HCT116 (cell line): Measurements from ENCODE around the gene C6orf132. TPM values are rescaled to one million over a fixed set of nuclear protein-coding genes. Genes with fewer than 3 reads are reported as not detected.

Source experiments
- ATAC-seq: fragments of 200-7000 bp; cut with Tn5 transposase; 2 replicates; pipeline ENCODE4 v1.9.1; 2020; ENCODE audit warnings: mild to moderate bottlenecking, moderate library complexity
- BruUV-seq: library from RNA; stranded (reverse); fragments of 400-500 nt; replicated peaks from 2 replicates; lab custom pipeline; 2021; lab: Mats Ljungman, UMichigan
- CTCF ChIA-PET: fragments of 300-600 bp; sonication (Branson Sonifier 250); formaldehyde crosslinking; loops from one replicate; lab custom pipeline; 2021; ENCODE audit warnings: antibody characterized with exemption; lab: Charles Lee
- POLR2A ChIA-PET: fragments of 300-600, 350-600 bp; sonication (Branson Sonifier 250); formaldehyde crosslinking; loops from one replicate; lab custom pipeline; 2021; ENCODE audit warnings: antibody characterized with exemption; lab: Charles Lee
- RAD21 ChIA-PET, 2 experiments: fragments of 300-600 bp; sonication (Branson Sonifier 250); formaldehyde crosslinking; loops; one replicate each; lab custom pipeline; 2023; ENCODE audit warnings: low total read pairs in 2 of 2; ENCODE audit not compliant: uncharacterized antibody in 2 of 2, unreplicated experiment in 2 of 2, low non-redundant PET in 1 of 2; lab: Charles Lee
- DNase-seq: peaks from one replicate; pipeline ENCODE4 v3.0.0-alpha.2; 2010; ENCODE audit warnings: low read depth, low spot score
- H2AFZ ChIP-seq: fragments of 200-600 bp; shearing (Covaris generic), sonication (generic); 2 replicates; pipeline ENCODE4 v1.6.1; 2017; ENCODE audit warnings: low read depth, mixed run types, mixed read lengths, antibody characterized with exemption, low read length; ENCODE audit not compliant: poor library complexity, severe bottlenecking
- H3K27ac ChIP-seq: 2 replicates; pipeline ENCODE4 v1.5.1; 2012; ENCODE audit warnings: low read depth, low read length
- H3K27me3 ChIP-seq: fragments of 200-600 bp; sonication (generic); 2 replicates; pipeline ENCODE4 v1.6.1; 2016; ENCODE audit warnings: mixed run types, low read length, mixed read lengths; ENCODE audit not compliant: insufficient read depth
- H3K36me3 ChIP-seq, 2 experiments: fragments of 200-500 bp in 1 of 2; fragments of 200-600 bp in 1 of 2; sonication (Bioruptor generic) in 1 of 2; sonication (generic) in 1 of 2; 2 replicates each; pipeline versions ENCODE4 v1.5.1 to v1.6.1; 2014 to 2016; ENCODE audit warnings: low read length in 2 of 2, inconsistent platforms in 1 of 2, mixed read lengths in 1 of 2, mixed run types in 1 of 2; ENCODE audit not compliant: insufficient read depth in 2 of 2, control insufficient read depth in 1 of 2
- H3K4me1 ChIP-seq, 2 experiments: fragments of 200-600 bp in 1 of 2; sonication (generic) in 1 of 2; 2 replicates each; pipeline versions ENCODE4 v1.5.1 to v1.6.1; 2012 to 2017; ENCODE audit warnings: low read length in 2 of 2, inconsistent platforms in 1 of 2, mild to moderate bottlenecking in 1 of 2, mixed read lengths in 1 of 2, mixed run types in 1 of 2, moderate library complexity in 1 of 2; ENCODE audit not compliant: insufficient read depth in 2 of 2, control insufficient read depth in 1 of 2
- H3K4me2 ChIP-seq: fragments of 200-600 bp; sonication (generic); 2 replicates; pipeline ENCODE4 v1.6.1; 2017; ENCODE audit warnings: mixed run types, low read length, mixed read lengths
- H3K4me3 ChIP-seq, 2 experiments: fragments of 200-600 bp in 1 of 2; sonication (generic) in 1 of 2; replicated peaks in 1 of 2; 2 replicates each; pipeline ENCODE4 v1.5.1; 2011 to 2016; ENCODE audit warnings: low read length in 2 of 2, control low read depth in 1 of 2, low read depth in 1 of 2, mild to moderate bottlenecking in 1 of 2, mixed read lengths in 1 of 2, mixed run types in 1 of 2
- H3K79me2 ChIP-seq: fragments of 200-600 bp; sonication (generic); 2 replicates; pipeline ENCODE4 v1.6.1; 2017; ENCODE audit warnings: mild to moderate bottlenecking, mixed run types, low read length, moderate library complexity, mixed read lengths; ENCODE audit not compliant: insufficient read depth
- H3K9ac ChIP-seq: fragments of 200-600 bp; sonication (generic); 2 replicates; pipeline ENCODE4 v1.6.1; 2016; ENCODE audit warnings: low read length, mixed read lengths
- H3K9me2 ChIP-seq: fragments of 200-600 bp; sonication (generic), shearing (Covaris generic); 2 replicates; pipeline ENCODE4 v1.6.1; 2017; ENCODE audit warnings: mixed run types, mild to moderate bottlenecking, moderate library complexity; ENCODE audit not compliant: insufficient read depth
- H3K9me3 ChIP-seq, 2 experiments: fragments of 200-500 bp in 1 of 2; fragments of 200-600 bp in 1 of 2; sonication (Bioruptor generic) in 1 of 2; sonication (generic) in 1 of 2; 2 replicates each; pipeline ENCODE4 v1.6.1; 2014 to 2017; ENCODE audit warnings: low read length in 2 of 2, mixed read lengths in 2 of 2, inconsistent platforms in 1 of 2, low read depth in 1 of 2, mild to moderate bottlenecking in 1 of 2, mixed run types in 1 of 2, moderate library complexity in 1 of 2; ENCODE audit not compliant: control insufficient read depth in 1 of 2, insufficient read depth in 1 of 2
- H4K20me1 ChIP-seq: fragments of 200-600 bp; sonication (generic), shearing (Covaris generic); 2 replicates; pipeline ENCODE4 v1.6.1; 2017; ENCODE audit warnings: mixed run types, mild to moderate bottlenecking, moderate library complexity; ENCODE audit not compliant: insufficient read depth
- ATF3 ChIP-seq: IDR thresholded peaks from 2 replicates; pipeline ENCODE4 v1.6.1; 2012
- CBX3 ChIP-seq: IDR thresholded peaks from 2 replicates; pipeline ENCODE4 v1.6.1; 2012; ENCODE audit warnings: low read depth
- CTCF ChIP-seq, 3 experiments: fragments of 200-600 bp in 1 of 3; sonication (generic) in 1 of 3; IDR thresholded peaks in 2 of 3; conservative IDR thresholded peaks in 1 of 3; 2 replicates each; pipeline ENCODE4 v1.5.1; 2012 to 2017; ENCODE audit warnings: low read depth in 2 of 3, low read length in 2 of 3, antibody characterized with exemption in 1 of 3, borderline replicate concordance in 1 of 3, control low read depth in 1 of 3, mild to moderate bottlenecking in 1 of 3, mixed read lengths in 1 of 3, mixed run types in 1 of 3, moderate library complexity in 1 of 3; ENCODE audit not compliant: insufficient read depth in 1 of 3
- EZH2 ChIP-seq: fragments of 200-600 bp; sonication (generic); IDR thresholded peaks from 2 replicates; pipeline ENCODE4 v1.6.1; 2017; ENCODE audit warnings: antibody characterized with exemption, mixed run types
- FOSL1 ChIP-seq: IDR thresholded peaks from 2 replicates; pipeline ENCODE4 v1.6.1; 2012; ENCODE audit warnings: low read depth
- JUND ChIP-seq: IDR thresholded peaks from 2 replicates; pipeline ENCODE4 v1.6.1; 2012
- MAX ChIP-seq: IDR thresholded peaks from 2 replicates; pipeline ENCODE4 v1.6.1; 2012
- POLR2A ChIP-seq: IDR thresholded peaks from 2 replicates; pipeline ENCODE4 v1.7.0; 2011; ENCODE audit warnings: borderline replicate concordance; ENCODE audit not compliant: insufficient read depth, insufficient read length; ENCODE audit errors: extremely low read depth
- RAD21 ChIP-seq: IDR thresholded peaks from 2 replicates; pipeline ENCODE4 v1.6.1; 2012; ENCODE audit warnings: low read depth, mild to moderate bottlenecking
- REST ChIP-seq: IDR thresholded peaks from 2 replicates; pipeline ENCODE4 v1.6.1; 2012; ENCODE audit warnings: low read depth
- SP1 ChIP-seq: IDR thresholded peaks from 2 replicates; pipeline ENCODE4 v1.6.1; 2012; ENCODE audit warnings: low read depth
- SRF ChIP-seq: IDR thresholded peaks from 2 replicates; pipeline ENCODE4 v1.6.1; 2012; ENCODE audit warnings: low read depth
- TCF7L2 ChIP-seq: IDR thresholded peaks from 2 replicates; pipeline ENCODE4 v1.7.0; 2011; ENCODE audit warnings: borderline replicate concordance, inconsistent platforms; ENCODE audit not compliant: insufficient read depth, insufficient read length; ENCODE audit errors: extremely low read depth
- YY1 ChIP-seq: IDR thresholded peaks from 2 replicates; pipeline ENCODE4 v1.6.1; 2011; ENCODE audit warnings: low read length, low read depth, moderate library complexity, mild to moderate bottlenecking; ENCODE audit not compliant: insufficient replicate concordance; ENCODE audit errors: extremely low read depth
- ZBTB33 ChIP-seq: IDR thresholded peaks from 2 replicates; pipeline ENCODE4 v1.6.1; 2011; ENCODE audit warnings: mild to moderate bottlenecking, low read length, moderate library complexity; ENCODE audit not compliant: insufficient replicate concordance; ENCODE audit errors: extremely low read depth
- ZFX ChIP-seq: fragments of 450-650 bp; IDR thresholded peaks from 2 replicates; pipeline ENCODE4 v1.6.1; 2017
- ZNF274 ChIP-seq: fragments of 200-500 bp; sonication (Bioruptor generic); IDR thresholded peaks from 2 replicates; pipeline ENCODE4 v1.6.1; 2014; ENCODE audit warnings: mild to moderate bottlenecking, low read depth, low read length, inconsistent platforms
- intact Hi-C: fragments of 100-400 bp; cut with micrococcal nuclease; formaldehyde crosslinking; loops from 2 replicates; pipeline ENCODE4 v1.10.0; 2022
- total RNA-seq: library from RNA; stranded (reverse); gene quantifications from one replicate; pipeline ENCODE4 v1.2.1, GENCODE V29; 2021; ENCODE audit not compliant: unreplicated experiment

The C6orf132 gene
- total RNA-seq, 1 experiment from 2014 or later, result 18.9 TPM

- Histone ChIP-seq H3K27me3 (no peaks in the 10 kb centered on the region), H3K4me1 (peaks cover 11 to 14% of the 10 kb centered on the region in 2 experiments; a peak in 3 of 4 replicates), H3K79me2 (no peaks in the 10 kb centered on the region), H4K20me1 (no peaks in the 10 kb centered on the region), H3K4me3 (no peak overlapping the region), H3K4me2 (no peak overlapping the region), H3K27ac (no peak overlapping the region), H3K9ac (no peak overlapping the region), H3K9me2 (no peaks in the 10 kb centered on the region), H2AFZ (no peak overlapping the region)
- ATAC-seq (no peak), DNase-seq (no peak)
- intact Hi-C loops, result no loop called here
- RAD21 ChIA-PET, result no interaction called here
- no peak for TF ChIP-seq POLR2A
- TF ChIP-seq ATF3, result no peak
- TF ChIP-seq CTCF (IDR thresholded peaks at IDR 0.05 in 2 of 3, conservative IDR thresholded peaks at IDR 0.05 in 1 of 3; ENCODE audit: borderline replicate concordance in 1 of 3, insufficient read depth in 1 of 3, low read depth in 2 of 3, low read length in 2 of 3), result no peak
- no peak for TF ChIP-seq ZNF274
- no peak for TF ChIP-seq SRF
- no peak for TF ChIP-seq MAX
- TF ChIP-seq YY1, result no peak
- TF ChIP-seq ZBTB33, result no peak
- TF ChIP-seq RAD21, result no peak
- TF ChIP-seq ZFX, result no peak
- TF ChIP-seq TCF7L2, result no peak
- no peak for TF ChIP-seq REST
- no peak for TF ChIP-seq JUND
- TF ChIP-seq FOSL1, result no peak
- TF ChIP-seq CBX3, result no peak
- no peak for TF ChIP-seq EZH2
- no peak for TF ChIP-seq SP1
- TF ChIP-seq, all 23 proteins: peak for 0
- CTCF ChIA-PET, result no interaction called here
- no peaks in the 10 kb centered on the region for H3K9me3 ChIP-seq
- POLR2A ChIA-PET, result no interaction called here
- H3K36me3 ChIP-seq, result no peaks in the 10 kb centered on the region
- BruUV-seq, result no TSS peak
These were observed 48.2 kb upstream of the C6orf132 start for GRCh38 chr6:42190554-42191183.
